HepG2 (cell line): Measurements from ENCODE around the gene RUSF1.

Experiments used
- CHD2 ChIP-seq: IDR thresholded peaks from 2 replicates; pipeline ENCODE4 v1.6.1; 2011; ENCODE audit warnings: low read depth, low read length, improper control_type of control experiment
- POLR2AphosphoS2 ChIP-seq: IDR thresholded peaks from 2 replicates; pipeline ENCODE4 v1.6.1; 2011; ENCODE audit warnings: low read depth, low read length, improper control_type of control experiment

DNA sequence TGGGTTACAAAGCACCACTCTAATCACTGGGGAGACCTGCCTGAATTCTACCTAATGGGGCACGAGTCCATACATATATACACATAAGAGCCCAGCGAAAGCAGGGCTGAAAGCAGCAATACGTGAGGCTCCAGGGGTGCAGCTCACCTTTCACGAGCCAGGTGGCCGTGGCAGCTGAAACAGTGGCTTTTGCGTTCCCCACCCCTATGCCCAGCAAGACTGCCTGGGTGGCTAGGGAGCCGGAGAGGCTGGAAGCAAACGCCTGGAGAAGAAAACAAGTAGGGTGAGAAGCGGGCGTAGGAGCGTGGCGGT, 618 bp downstream of the RUSF1 start:
- TF ChIP-seq CHD2 (no peak), POLR2AphosphoS2 (no peak)
